GM19023 (cell line): ENCODE results near the gene EIF4EBP3.
"Not testable (repeated sequence)": the region's sequence is repeated elsewhere in the genome, so short reads cannot be mapped to it uniquely, and the experiment has no call there.

Experiments
- ATAC-seq: cut with Tn5 transposase; IDR thresholded peaks from one replicate; pipeline ENCODE4 v1.9.1; 2021; ENCODE audit warnings: mild to moderate bottlenecking, moderate library complexity; ENCODE audit not compliant: unreplicated experiment

Gene EIF4EBP3

GRCh38 chr5:140575309-140575708, 27.8 kb downstream of the EIF4EBP3 start:
- no peak for ATAC-seq

GRCh38 chr5:140576776-140577201, 29.3 kb downstream of the EIF4EBP3 start:
- no peak for ATAC-seq

GRCh38 chr5:140579188-140579747, 31.8 kb downstream of the EIF4EBP3 start:
- not testable (repeated sequence) for ATAC-seq

- ATAC-seq, result no peak
These were observed 40.0 kb downstream of the EIF4EBP3 start for GRCh38 chr5:140587495-140587894.

- ATAC-seq, result no peak
These were observed 41.0 kb downstream of the EIF4EBP3 start for GRCh38 chr5:140588311-140589070.

GRCh38 chr5:140590861-140591260, 43.4 kb downstream of the EIF4EBP3 start:
- ATAC-seq, result no peak

GRCh38 chr5:140591747-140592372, 44.4 kb downstream of the EIF4EBP3 start:
- ATAC-seq, result no peak

- ATAC-seq, result not testable (repeated sequence)
These were observed 45.6 kb downstream of the EIF4EBP3 start for GRCh38 chr5:140593070-140593469.

GRCh38 chr5:140594169-140594568, 46.7 kb downstream of the EIF4EBP3 start:
- ATAC-seq, result no peak

GRCh38 chr5:140595538-140596300, 48.3 kb downstream of the EIF4EBP3 start:
- ATAC-seq, result no peak

GRCh38 chr5:140596321-140596741, 48.9 kb downstream of the EIF4EBP3 start:
- no peak for ATAC-seq

- ATAC-seq, result no peak
These were observed 51.4 kb downstream of the EIF4EBP3 start for GRCh38 chr5:140598836-140599235.
